Measurements from ENCODE around the gene RASGRF2.

RASGRF2 gene

GRCh38 chr5:81070571-81071255, 110.5 kb downstream of the RASGRF2 start:
- no peak overlapping the region for H3K4me3 ChIP-seq (ENCODE audit: low read length)
- H4K8ac ChIP-seq (ENCODE audit: low read depth, low read length) = no peak overlapping the region
- no peak overlapping the region for H3K4me2 ChIP-seq (ENCODE audit: low read length)
- no peaks in the 10 kb centered on the region for H3K79me1 ChIP-seq (ENCODE audit: low read length)
- H2BK15ac ChIP-seq (replicated peaks; ENCODE audit: low read depth) = no peak overlapping the region
- no peak overlapping the region for H3K18ac ChIP-seq (ENCODE audit: low read length)
- H3K56ac ChIP-seq (ENCODE audit: low read length) = no peak overlapping the region
- no peaks in the 10 kb centered on the region for H3K79me2 ChIP-seq (ENCODE audit: control insufficient read depth, insufficient read depth, low read length)
- H3K23ac ChIP-seq (ENCODE audit: low read length) = no peak overlapping the region
- WGBS (ENCODE audit: extremely low coverage, insufficient coverage, low lambda C conversion rate) = no CpG with 5 or more reads among the region's 6 CpGs
- no peak for DNase-seq
- no peak overlapping the region for H3K27ac ChIP-seq (ENCODE audit: low read depth, low read length)
- H4K5ac ChIP-seq (ENCODE audit: low read length) = no peak overlapping the region
- H2BK5ac ChIP-seq (ENCODE audit: low read length) = no peak overlapping the region
- H3K4me1 ChIP-seq (ENCODE audit: control insufficient read depth, low read depth, low read length) = no peaks in the 10 kb centered on the region
- H3K4ac ChIP-seq (ENCODE audit: low read depth, low read length) = no peak overlapping the region
- no peak overlapping the region for H3K9ac ChIP-seq (ENCODE audit: low read length)
- H3K36me3 ChIP-seq (ENCODE audit: control insufficient read depth, insufficient read depth, low read length) = no peaks in the 10 kb centered on the region
- H2AK5ac ChIP-seq (ENCODE audit: low read length) = no peak overlapping the region
- no peaks in the 10 kb centered on the region for H3K27me3 ChIP-seq (ENCODE audit: insufficient read depth, low read length, poor library complexity)
- no peak overlapping the region for H2BK120ac ChIP-seq (ENCODE audit: low read depth, low read length)

DNA sequence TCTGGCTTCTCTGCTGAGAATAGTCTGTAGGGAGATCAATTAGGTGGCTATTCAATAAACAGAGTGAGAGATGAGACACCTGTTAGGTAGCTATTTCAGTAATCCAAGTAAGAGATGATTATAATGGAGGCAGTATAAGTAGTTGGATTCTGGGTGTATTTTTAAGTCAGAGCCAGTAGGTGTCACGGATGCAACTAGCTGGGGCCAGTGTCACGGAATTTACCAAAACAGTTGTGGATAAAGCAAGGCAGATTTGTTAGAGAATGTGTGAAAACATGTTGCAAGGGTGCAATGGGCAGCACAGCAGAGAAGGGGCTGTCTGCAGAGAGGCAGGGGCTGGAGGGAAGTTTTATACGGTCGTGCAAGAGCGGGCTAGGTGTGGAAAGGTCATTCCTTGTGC, 114.9 kb downstream of the RASGRF2 start:
- Histone ChIP-seq H3K27me3 (ENCODE audit: insufficient read depth, low read length, poor library complexity) (no peaks in the 10 kb centered on the region), H3K4me1 (ENCODE audit: control insufficient read depth, low read depth, low read length) (no peaks in the 10 kb centered on the region), H3K27ac (ENCODE audit: low read depth, low read length) (no peak overlapping the region), H4K8ac (ENCODE audit: low read depth, low read length) (no peak overlapping the region), H3K36me3 (ENCODE audit: control insufficient read depth, insufficient read depth, low read length) (no peaks in the 10 kb centered on the region), H3K4me2 (ENCODE audit: low read length) (no peak overlapping the region), H2BK120ac (ENCODE audit: low read depth, low read length) (no peak overlapping the region), H3K79me2 (ENCODE audit: control insufficient read depth, insufficient read depth, low read length) (no peaks in the 10 kb centered on the region), H2AK5ac (ENCODE audit: low read length) (no peak overlapping the region), H2BK5ac (ENCODE audit: low read length) (no peak overlapping the region), H3K23ac (ENCODE audit: low read length) (no peak overlapping the region), H3K4me3 (ENCODE audit: low read length) (no peak overlapping the region), H3K56ac (ENCODE audit: low read length) (no peak overlapping the region), H2BK15ac (replicated peaks; ENCODE audit: low read depth) (no peak overlapping the region), H3K79me1 (ENCODE audit: low read length) (no peaks in the 10 kb centered on the region), H4K5ac (ENCODE audit: low read length) (no peak overlapping the region), H3K18ac (ENCODE audit: low read length) (no peak overlapping the region), H3K9ac (ENCODE audit: low read length) (no peak overlapping the region), H3K4ac (ENCODE audit: low read depth, low read length) (no peak overlapping the region)
- no peak for DNase-seq
- no CpG with 5 or more reads among the region's 5 CpGs for WGBS (ENCODE audit: extremely low coverage, insufficient coverage, low lambda C conversion rate)

GRCh38 chr5:81077105-81077504, 116.9 kb downstream of the RASGRF2 start:
- Histone ChIP-seq H4K8ac (ENCODE audit: low read depth, low read length) (no peak overlapping the region), H2BK120ac (ENCODE audit: low read depth, low read length) (no peak overlapping the region), H3K79me2 (ENCODE audit: control insufficient read depth, insufficient read depth, low read length) (no peaks in the 10 kb centered on the region), H2BK5ac (ENCODE audit: low read length) (no peak overlapping the region), H3K27me3 (ENCODE audit: insufficient read depth, low read length, poor library complexity) (no peaks in the 10 kb centered on the region), H3K4me2 (ENCODE audit: low read length) (no peak overlapping the region), H4K5ac (ENCODE audit: low read length) (no peak overlapping the region), H3K36me3 (ENCODE audit: control insufficient read depth, insufficient read depth, low read length) (no peaks in the 10 kb centered on the region), H3K79me1 (ENCODE audit: low read length) (no peaks in the 10 kb centered on the region), H2BK15ac (replicated peaks; ENCODE audit: low read depth) (no peak overlapping the region), H3K4ac (ENCODE audit: low read depth, low read length) (no peak overlapping the region), H3K9ac (ENCODE audit: low read length) (no peak overlapping the region), H3K23ac (ENCODE audit: low read length) (no peak overlapping the region), H2AK5ac (ENCODE audit: low read length) (no peak overlapping the region), H3K4me1 (ENCODE audit: control insufficient read depth, low read depth, low read length) (no peaks in the 10 kb centered on the region), H3K4me3 (ENCODE audit: low read length) (no peak overlapping the region), H3K56ac (ENCODE audit: low read length) (no peak overlapping the region), H3K18ac (ENCODE audit: low read length) (no peak overlapping the region), H3K27ac (ENCODE audit: low read depth, low read length) (no peak overlapping the region)
- no CpG with 5 or more reads among the region's 2 CpGs for WGBS (ENCODE audit: extremely low coverage, insufficient coverage, low lambda C conversion rate)
- no peak for DNase-seq

- Histone ChIP-seq H2BK15ac (replicated peaks; ENCODE audit: low read depth) (no peak overlapping the region), H3K79me1 (ENCODE audit: low read length) (no peaks in the 10 kb centered on the region), H3K36me3 (ENCODE audit: control insufficient read depth, insufficient read depth, low read length) (no peaks in the 10 kb centered on the region), H4K5ac (ENCODE audit: low read length) (no peak overlapping the region), H2AK5ac (ENCODE audit: low read length) (no peak overlapping the region), H3K4ac (ENCODE audit: low read depth, low read length) (no peak overlapping the region), H3K79me2 (ENCODE audit: control insufficient read depth, insufficient read depth, low read length) (no peaks in the 10 kb centered on the region), H3K4me1 (ENCODE audit: control insufficient read depth, low read depth, low read length) (no peaks in the 10 kb centered on the region), H3K23ac (ENCODE audit: low read length) (no peak overlapping the region), H3K4me2 (ENCODE audit: low read length) (no peak overlapping the region), H4K8ac (ENCODE audit: low read depth, low read length) (no peak overlapping the region), H3K9ac (ENCODE audit: low read length) (no peak overlapping the region), H3K56ac (ENCODE audit: low read length) (no peak overlapping the region), H3K27ac (ENCODE audit: low read depth, low read length) (no peak overlapping the region), H2BK120ac (ENCODE audit: low read depth, low read length) (no peak overlapping the region), H3K27me3 (ENCODE audit: insufficient read depth, low read length, poor library complexity) (no peaks in the 10 kb centered on the region), H3K18ac (ENCODE audit: low read length) (no peak overlapping the region), H2BK5ac (ENCODE audit: low read length) (no peak overlapping the region), H3K4me3 (ENCODE audit: low read length) (no peak overlapping the region)
- WGBS (ENCODE audit: extremely low coverage, insufficient coverage, low lambda C conversion rate) = no CpG with 5 or more reads among the region's 2 CpGs
- DNase-seq = no peak
Measured at GRCh38 chr5:81078930-81079329, 118.8 kb downstream of the RASGRF2 start.

GRCh38 chr5:81080809-81081460, 120.8 kb downstream of the RASGRF2 start:
- H3K23ac ChIP-seq (ENCODE audit: low read length) = no peak overlapping the region
- no peaks in the 10 kb centered on the region for H3K36me3 ChIP-seq (ENCODE audit: control insufficient read depth, insufficient read depth, low read length)
- no peak overlapping the region for H2AK5ac ChIP-seq (ENCODE audit: low read length)
- no peak overlapping the region for H3K56ac ChIP-seq (ENCODE audit: low read length)
- H3K4me2 ChIP-seq (ENCODE audit: low read length) = no peak overlapping the region
- H3K4me3 ChIP-seq (ENCODE audit: low read length) = no peak overlapping the region
- no peak overlapping the region for H2BK5ac ChIP-seq (ENCODE audit: low read length)
- no CpG with 5 or more reads among the region's 9 CpGs for WGBS (ENCODE audit: extremely low coverage, insufficient coverage, low lambda C conversion rate)
- no peak overlapping the region for H3K9ac ChIP-seq (ENCODE audit: low read length)
- no peak overlapping the region for H3K18ac ChIP-seq (ENCODE audit: low read length)
- H4K8ac ChIP-seq (ENCODE audit: low read depth, low read length) = no peak overlapping the region
- H2BK15ac ChIP-seq (replicated peaks; ENCODE audit: low read depth) = no peak overlapping the region
- H3K4me1 ChIP-seq (ENCODE audit: control insufficient read depth, low read depth, low read length) = no peaks in the 10 kb centered on the region
- H3K27ac ChIP-seq (ENCODE audit: low read depth, low read length) = no peak overlapping the region
- no peak overlapping the region for H4K5ac ChIP-seq (ENCODE audit: low read length)
- no peaks in the 10 kb centered on the region for H3K79me2 ChIP-seq (ENCODE audit: control insufficient read depth, insufficient read depth, low read length)
- no peaks in the 10 kb centered on the region for H3K79me1 ChIP-seq (ENCODE audit: low read length)
- H3K27me3 ChIP-seq (ENCODE audit: insufficient read depth, low read length, poor library complexity) = no peaks in the 10 kb centered on the region
- no peak overlapping the region for H2BK120ac ChIP-seq (ENCODE audit: low read depth, low read length)
- no peak for DNase-seq
- no peak overlapping the region for H3K4ac ChIP-seq (ENCODE audit: low read depth, low read length)

DNA sequence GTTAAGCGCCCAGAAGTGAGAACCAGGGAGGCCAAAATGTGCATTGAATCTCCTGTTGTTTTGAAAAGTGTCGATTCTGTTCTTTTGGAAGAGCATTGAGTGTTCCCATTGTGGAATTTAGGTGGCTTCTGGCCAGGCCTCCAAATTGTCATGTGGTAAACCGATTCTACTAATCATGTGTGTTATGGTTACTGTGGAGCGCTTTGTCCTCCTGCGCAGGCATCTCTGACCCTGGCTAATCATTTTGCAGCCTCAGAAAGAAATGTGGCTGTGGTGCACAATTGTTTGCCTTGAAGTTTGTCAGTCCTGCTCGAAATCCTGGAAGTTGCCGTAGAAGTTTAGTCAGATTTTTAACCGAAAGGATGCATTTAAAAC, 121.3 kb downstream of the RASGRF2 start:
- H2BK15ac ChIP-seq (replicated peaks; ENCODE audit: low read depth) = no peak overlapping the region
- no peak overlapping the region for H3K18ac ChIP-seq (ENCODE audit: low read length)
- no peak overlapping the region for H4K8ac ChIP-seq (ENCODE audit: low read depth, low read length)
- no peaks in the 10 kb centered on the region for H3K36me3 ChIP-seq (ENCODE audit: control insufficient read depth, insufficient read depth, low read length)
- no peaks in the 10 kb centered on the region for H3K4me1 ChIP-seq (ENCODE audit: control insufficient read depth, low read depth, low read length)
- no peak overlapping the region for H3K4me3 ChIP-seq (ENCODE audit: low read length)
- no peaks in the 10 kb centered on the region for H3K79me2 ChIP-seq (ENCODE audit: control insufficient read depth, insufficient read depth, low read length)
- H3K4ac ChIP-seq (ENCODE audit: low read depth, low read length) = no peak overlapping the region
- H3K4me2 ChIP-seq (ENCODE audit: low read length) = no peak overlapping the region
- no peak overlapping the region for H2BK120ac ChIP-seq (ENCODE audit: low read depth, low read length)
- H3K56ac ChIP-seq (ENCODE audit: low read length) = no peak overlapping the region
- no peak overlapping the region for H2AK5ac ChIP-seq (ENCODE audit: low read length)
- H3K9ac ChIP-seq (ENCODE audit: low read length) = no peak overlapping the region
- no peak for DNase-seq
- H2BK5ac ChIP-seq (ENCODE audit: low read length) = no peak overlapping the region
- no peak overlapping the region for H3K23ac ChIP-seq (ENCODE audit: low read length)
- no peak overlapping the region for H4K5ac ChIP-seq (ENCODE audit: low read length)
- WGBS (ENCODE audit: extremely low coverage, insufficient coverage, low lambda C conversion rate) = no CpG with 5 or more reads among the region's 8 CpGs
- H3K27me3 ChIP-seq (ENCODE audit: insufficient read depth, low read length, poor library complexity) = no peaks in the 10 kb centered on the region
- no peaks in the 10 kb centered on the region for H3K79me1 ChIP-seq (ENCODE audit: low read length)
- no peak overlapping the region for H3K27ac ChIP-seq (ENCODE audit: low read depth, low read length)

Data from mesendoderm (in vitro differentiated cells).